TTC549 (cell line): ENCODE results near the gene CLIC3.

Source experiments
- FAIRE-seq: peaks from 2 replicates; lab custom pipeline; 2012; peaks lifted over from hg19 to GRCh38; lab: Jason Lieb, UNC

The CLIC3 gene

GRCh38 chr9:136980669-136981478 lies 15.5 kb downstream of the CLIC3 start:
- no peak for FAIRE-seq

GRCh38 chr9:136979769-136980587 lies 16.4 kb downstream of the CLIC3 start:
- no peak for FAIRE-seq

GRCh38 chr9:136978865-136979544 lies 17.4 kb downstream of the CLIC3 start:
- no peak for FAIRE-seq

- FAIRE-seq = no peak
Observed at GRCh38 chr9:136978073-136978864, 18.1 kb downstream of the CLIC3 start.

GRCh38 chr9:136977649-136978072 lies 18.7 kb downstream of the CLIC3 start:
- FAIRE-seq = no peak

- FAIRE-seq = no peak
Observed at GRCh38 chr9:136977223-136977622, 19.1 kb downstream of the CLIC3 start, which contains the start of gene PTGDS. Gene PTGDS, plus strand, starts transcription at chr9:136977504. Its CDS starts 75 bp downstream, at chr9:136977579.

GRCh38 chr9:136975644-136976043 lies 20.7 kb downstream of the CLIC3 start:
- FAIRE-seq = no peak

GRCh38 chr9:136974817-136975535 lies 21.4 kb downstream of the CLIC3 start:
- no peak for FAIRE-seq

- no peak for FAIRE-seq
Observed at GRCh38 chr9:136973618-136974617, 22.4 kb downstream of the CLIC3 start.

- no peak for FAIRE-seq
Observed at GRCh38 chr9:136972743-136973142, 23.6 kb downstream of the CLIC3 start.

- FAIRE-seq = no peak
Observed at GRCh38 chr9:136972335-136972734, 24.0 kb downstream of the CLIC3 start.

- no peak for FAIRE-seq
Observed at GRCh38 chr9:136971746-136972145, 24.6 kb downstream of the CLIC3 start.

- FAIRE-seq = no peak
Observed at GRCh38 chr9:136970361-136970760, 26.0 kb downstream of the CLIC3 start.

- FAIRE-seq = no peak
Observed at GRCh38 chr9:136969774-136970173, 26.6 kb downstream of the CLIC3 start.

- FAIRE-seq = no peak
Observed at GRCh38 chr9:136969150-136969549, 27.2 kb downstream of the CLIC3 start.

GRCh38 chr9:136968333-136969127 lies 27.8 kb downstream of the CLIC3 start:
- no peak for FAIRE-seq

GRCh38 chr9:136965771-136966484 lies 30.4 kb downstream of the CLIC3 start:
- FAIRE-seq = no peak

GRCh38 chr9:136964833-136965422 lies 31.4 kb downstream of the CLIC3 start:
- FAIRE-seq = no peak
